Femur (tissue), 1 donor: ENCODE results near the gene CTNNB1.
"Not testable (repeated sequence)": the region's sequence is repeated elsewhere in the genome, so short reads cannot be mapped to it uniquely, and the experiment has no call there.

Experiments
- DNase-seq: peaks from one replicate; pipeline ENCODE4 v3.0.0-alpha.2; 2017

The CTNNB1 gene

GRCh38 chr3:41259449-41260062, 60.3 kb downstream of the CTNNB1 start:
- no peak for DNase-seq

DNA sequence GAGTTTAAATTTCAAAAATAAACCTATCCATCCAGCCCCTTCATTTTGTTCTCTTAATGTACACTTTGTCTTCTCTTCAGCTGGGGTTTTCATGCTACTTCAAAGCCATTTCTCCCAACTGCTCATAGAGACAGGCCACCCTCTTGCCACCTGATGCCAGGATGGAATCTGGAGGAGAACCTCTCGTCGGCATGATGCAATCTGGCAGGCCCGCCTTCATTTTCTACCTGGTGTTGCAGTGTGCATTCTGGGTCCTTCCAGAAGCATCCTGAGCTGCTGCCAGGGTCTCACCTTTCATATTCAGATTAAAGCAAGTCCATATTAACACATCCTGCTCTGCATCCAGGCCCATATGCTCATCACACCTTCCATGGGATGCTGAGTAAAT, 60.8 kb downstream of the CTNNB1 start:
- DNase-seq = no peak

DNA sequence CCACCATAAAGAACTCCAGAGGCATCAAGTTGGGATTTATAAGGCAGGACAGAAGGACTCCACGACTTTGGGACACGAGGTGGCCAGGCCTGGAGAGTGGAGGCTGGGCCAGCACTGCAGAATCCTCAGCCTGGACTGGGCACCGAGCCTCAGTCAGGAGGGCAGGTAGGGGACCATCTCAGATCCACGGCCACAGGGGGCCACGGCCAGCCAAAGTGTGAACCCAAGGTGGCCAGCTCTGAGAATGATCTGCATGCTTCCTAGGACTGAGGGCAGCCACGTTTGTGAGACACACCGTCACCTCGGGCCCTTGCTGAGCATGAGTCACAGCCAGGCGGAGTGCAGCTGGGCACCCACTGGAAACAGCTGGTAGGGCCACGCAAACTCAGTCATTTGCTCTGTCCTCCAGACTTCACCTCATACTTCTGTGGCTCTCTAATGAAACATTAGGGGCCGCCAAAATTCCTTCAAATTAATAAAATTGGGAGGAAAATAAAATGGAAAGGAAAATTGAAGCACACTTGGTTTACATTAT, 65.8 kb downstream of the CTNNB1 start:
- DNase-seq = no peak

- no peak for DNase-seq
Measured at GRCh38 chr3:41265823-41266273, 66.5 kb downstream of the CTNNB1 start.

- no peak for DNase-seq
Measured at GRCh38 chr3:41267975-41268640, 68.8 kb downstream of the CTNNB1 start.

GRCh38 chr3:41272667-41273066, 73.4 kb downstream of the CTNNB1 start:
- no peak for DNase-seq

GRCh38 chr3:41274944-41275668, 75.8 kb downstream of the CTNNB1 start:
- no peak for DNase-seq

- no peak for DNase-seq
Measured at GRCh38 chr3:41276191-41276590, 76.9 kb downstream of the CTNNB1 start.

GRCh38 chr3:41277790-41278465, 78.6 kb downstream of the CTNNB1 start:
- no peak for DNase-seq

- DNase-seq = not testable (repeated sequence)
Measured at GRCh38 chr3:41284934-41285333, 85.6 kb downstream of the CTNNB1 start.

DNA sequence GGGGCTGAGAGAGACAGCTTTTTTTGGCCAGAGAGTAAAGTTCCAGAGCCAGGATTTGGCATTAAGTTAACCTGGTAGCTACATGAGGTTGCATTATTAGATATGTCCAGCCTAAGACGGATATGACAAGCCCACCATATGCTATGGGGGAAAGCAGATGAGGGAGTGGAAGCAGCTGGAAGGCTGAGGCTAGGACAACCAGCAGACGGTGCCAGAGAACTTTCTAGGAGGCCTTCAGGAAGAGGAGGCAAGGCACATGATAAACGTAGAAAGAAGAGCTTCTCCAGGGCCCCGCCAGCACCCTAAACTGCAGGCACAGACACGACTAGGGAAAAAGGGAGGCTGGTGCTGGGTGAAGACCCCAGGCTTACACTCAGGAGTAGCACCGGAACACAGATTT, 87.0 kb downstream of the CTNNB1 start:
- no peak for DNase-seq

- no peak for DNase-seq
Measured at GRCh38 chr3:41288785-41289184, 89.5 kb downstream of the CTNNB1 start.
